Kidney (tissue), 14 donors: ENCODE measurements around the gene HOXC9. TPM values are rescaled to one million over a fixed set of nuclear protein-coding genes. Genes with fewer than 3 reads are reported as not detected.

Experiments used
- DNase-seq, 5 donors: peaks; one replicate each; pipeline ENCODE4 v3.0.0-alpha.2; 2013 to 2020
- FAIRE-seq: peaks from 2 replicates; lab custom pipeline; 2012; peaks lifted over from hg19 to GRCh38; lab: Jason Lieb, UNC
- H3K27ac ChIP-seq, 2 donors: one replicate each; pipeline ENCODE4 v1.7.0; 2013; ENCODE audit warnings: low read depth in 2 of 2, low read length in 2 of 2, inconsistent platforms in 1 of 2
- H3K27me3 ChIP-seq: one replicate; pipeline ENCODE4 v1.7.1; 2013; ENCODE audit warnings: low read length, inconsistent platforms; ENCODE audit not compliant: control insufficient read depth, insufficient read depth
- H3K36me3 ChIP-seq, 3 donors: one replicate each; pipeline versions ENCODE4 v1.7.0 to v1.7.1; 2013; ENCODE audit warnings: low read length in 3 of 3, control low read depth in 1 of 3, inconsistent platforms in 1 of 3; ENCODE audit not compliant: insufficient read depth in 3 of 3, control insufficient read depth in 2 of 3
- H3K4me1 ChIP-seq, 3 donors: one replicate each; pipeline versions ENCODE4 v1.7.0 to v1.7.1; 2013; ENCODE audit warnings: low read length in 3 of 3, inconsistent platforms in 1 of 3, low read depth in 1 of 3; ENCODE audit not compliant: control insufficient read depth in 2 of 3, insufficient read depth in 2 of 3
- H3K4me3 ChIP-seq, 3 donors: one replicate each; pipeline versions ENCODE4 v1.7.0 to v1.8.1; 2013; ENCODE audit warnings: low read length in 3 of 3, control low read depth in 1 of 3, inconsistent platforms in 1 of 3
- H3K9ac ChIP-seq, 3 donors: one replicate each; pipeline versions ENCODE4 v1.7.0 to v1.7.1; 2013; ENCODE audit warnings: low read length in 3 of 3, control low read depth in 1 of 3, inconsistent platforms in 1 of 3
- H3K9me3 ChIP-seq, 3 donors: one replicate each; pipeline versions ENCODE4 v1.7.0 to v1.7.1; 2013; ENCODE audit warnings: low read length in 3 of 3, control low read depth in 1 of 3, inconsistent platforms in 1 of 3; ENCODE audit not compliant: control insufficient read depth in 2 of 3, insufficient read depth in 1 of 3
- CTCF ChIP-seq: IDR thresholded peaks from 3 replicates; pipeline ENCODE4 v1.5.1; 2012; ENCODE audit warnings: mild to moderate bottlenecking, moderate library complexity, borderline replicate concordance; ENCODE audit not compliant: insufficient read depth; ENCODE audit errors: extremely low read depth
- intact Hi-C: fragments of 100-400 bp; cut with DNase I; formaldehyde crosslinking; loops from one replicate; pipeline ENCODE4 v1.11.1; 2022
- polyA plus RNA-seq: library from polyadenylated mRNA; stranded (reverse); fragments of 350-450 nt; fragmentation: Illumina TruSeq; extraction: RNeasy Lipid Tissue Mini Kit (QIAGEN cat#74804); gene quantifications from one replicate; pipeline ENCODE4 v1.2.3, GENCODE V29; 2014; ENCODE audit warnings: low read depth, low replicate concordance; ENCODE audit not compliant: insufficient read depth
- total RNA-seq: library from RNA; stranded (reverse); fragmentation: NEBNext Ultra II Directional; extraction: Animal tissue kit (Norgen Biotek cat#: 25700); gene quantifications from one replicate; pipeline ENCODE4 v1.2.1, GENCODE V29; 2021
- donor health status: control.
- donor health status: control.
- donor health status: control.
- donor health status: control.
- donor health status: control.
- donor health status: DM: yes; HTN: yes; CAD: no.
- donor health status: Normal renal cell carcinoma (clear cell type).

Gene HOXC9
- total and polyA plus RNA-seq, 2 donors from 2014 or later: 11.7 to 16.5 TPM

- Histone ChIP-seq H3K4me3 (peak overlapping the region; percentile 79 to 86 (median 80)), H3K9ac (peak overlapping the region; percentile 82 to 97 (median 92)), H3K4me1 (peaks cover 0 to 22% (median 10%) of the 10 kb centered on the region in 3 donors), H3K9me3 (no peaks in the 10 kb centered on the region), H3K36me3 (no peaks in the 10 kb centered on the region), H3K27ac (peak overlapping the region; percentile 93 to 95), H3K27me3 (peaks cover 2% of the 10 kb centered on the region)
- TF ChIP-seq CTCF: peak; percentile 10
- DNase-seq (peak in 3 of 5 donors; percentile 55 to 85 (median 64)), FAIRE-seq (no peak)
- intact Hi-C loops: no loop called here
Observed at GRCh38 chr12:53985994-53986685, 13.8 kb upstream of the HOXC9 start.

- Histone ChIP-seq H3K4me1 (peaks cover 0 to 26% (median 10%) of the 10 kb centered on the region in 3 donors), H3K27ac (peak overlapping the region; percentile 93 to 95), H3K4me3 (peak overlapping the region; percentile 79 to 86 (median 80)), H3K27me3 (peaks cover 2% of the 10 kb centered on the region), H3K9ac (peak overlapping the region; percentile 21 to 97 (median 82)), H3K9me3 (no peaks in the 10 kb centered on the region), H3K36me3 (no peaks in the 10 kb centered on the region)
- FAIRE-seq (no peak), DNase-seq (peak in 1 of 5 donors; percentile 44)
- intact Hi-C loops: no loop called here
- TF ChIP-seq CTCF: no peak
Observed at GRCh38 chr12:53986686-53987483, 13.1 kb upstream of the HOXC9 start.

GRCh38 chr12:53987787-53988230 is 12.2 kb upstream of the HOXC9 start:
- H3K27me3 ChIP-seq: peaks cover 2% of the 10 kb centered on the region
- intact Hi-C loops: no loop called here
- DNase-seq (peak in 1 of 5 donors; percentile 23), FAIRE-seq (no peak)
- TF ChIP-seq CTCF: no peak
- H3K4me1 ChIP-seq: peaks cover 0 to 30% (median 11%) of the 10 kb centered on the region in 3 donors
- H3K27ac ChIP-seq: peak overlapping the region; percentile 93 to 95
- peak overlapping the region; percentile 79 to 86 (median 80) for H3K4me3 ChIP-seq
- no peaks in the 10 kb centered on the region for H3K36me3 ChIP-seq
- H3K9ac ChIP-seq: peak overlapping the region; percentile 17 to 97 (median 82)
- no peaks in the 10 kb centered on the region for H3K9me3 ChIP-seq
